Measurements from ENCODE around the gene FNBP1L. TPM values are rescaled to one million over a fixed set of nuclear protein-coding genes. Genes with fewer than 3 reads are reported as not detected.
"Not testable (repeated sequence)": the region's sequence is repeated elsewhere in the genome, so short reads cannot be mapped to it uniquely, and the experiment has no call there.

Gene FNBP1L
- total and polyA plus RNA-seq, 3 donors from 2014 or later, result 21.9 to 54.4 (median 46.5) TPM

GRCh38 chr1:93546162-93546863 lies 98.4 kb downstream of the FNBP1L start:
- WGBS, 2 donors, result 77 to 88% methylated on average over 3 of the region's 3 CpGs
- Histone ChIP-seq H3K9me3 (no peaks in the 10 kb centered on the region), H3K27ac (no peak overlapping the region), H3K36me3 (ENCODE audit: low read depth, missing control alignments) (no peaks in the 10 kb centered on the region), H3K4me1 (no peaks in the 10 kb centered on the region), H3K27me3 (no peaks in the 10 kb centered on the region), H3K4me3 (no peak overlapping the region)
- DNase-seq, result no peak
- no peak for TF ChIP-seq POLR2A (IDR thresholded peaks at IDR 0.05)
- TF ChIP-seq CTCF (IDR thresholded peaks at IDR 0.05), result no peak
- intact Hi-C loops (cut with DNase I; ENCODE audit: low total_unique reads), result no loop called here

- H3K4me3 ChIP-seq, result no peak overlapping the region
- intact Hi-C loops (cut with DNase I; ENCODE audit: low total_unique reads), result no loop called here
- no peak for DNase-seq
- peaks cover 7% of the 10 kb centered on the region for H3K4me1 ChIP-seq
- H3K27me3 ChIP-seq, result no peaks in the 10 kb centered on the region
- H3K9me3 ChIP-seq, result no peaks in the 10 kb centered on the region
- no peak for TF ChIP-seq POLR2A (IDR thresholded peaks at IDR 0.05)
- no peak for TF ChIP-seq CTCF (IDR thresholded peaks at IDR 0.05)
- no peak overlapping the region for H3K27ac ChIP-seq
- WGBS, 2 donors, result 84 to 90% methylated on average over 1 of the region's 1 CpG
- H3K36me3 ChIP-seq (ENCODE audit: low read depth, missing control alignments), result no peaks in the 10 kb centered on the region
These were observed 101.2 kb downstream of the FNBP1L start for GRCh38 chr1:93549131-93549530.

- H3K36me3 ChIP-seq (ENCODE audit: low read depth, missing control alignments), result no peaks in the 10 kb centered on the region
- no peaks in the 10 kb centered on the region for H3K9me3 ChIP-seq
- intact Hi-C loops (cut with DNase I; ENCODE audit: low total_unique reads), result no loop called here
These were observed 101.9 kb downstream of the FNBP1L start for GRCh38 chr1:93549811-93550210.

GRCh38 chr1:93552741-93553455 lies 105.0 kb downstream of the FNBP1L start:
- peak overlapping the region; percentile 12 to 58 for H3K27ac ChIP-seq
- TF ChIP-seq POLR2A (IDR thresholded peaks at IDR 0.05), result no peak
- TF ChIP-seq CTCF (IDR thresholded peaks at IDR 0.05), result no peak
- 58 to 73% methylated on average over 9 of the region's 9 CpGs for WGBS, 2 donors
- H3K27me3 ChIP-seq, result no peaks in the 10 kb centered on the region
- peaks cover 15% of the 10 kb centered on the region for H3K4me1 ChIP-seq
- intact Hi-C loops (cut with DNase I; ENCODE audit: low total_unique reads), result no loop called here
- peak; percentile 55 for DNase-seq
- no peak overlapping the region for H3K4me3 ChIP-seq
- H3K36me3 ChIP-seq (ENCODE audit: low read depth, missing control alignments), result no peaks in the 10 kb centered on the region
- H3K9me3 ChIP-seq, result no peaks in the 10 kb centered on the region

More at GRCh38 chr1:93549811-93550210, 101.9 kb downstream of the FNBP1L start:
- DNase-seq, result no peak
- Histone ChIP-seq H3K27me3 (no peaks in the 10 kb centered on the region), H3K4me1 (peaks cover 14% of the 10 kb centered on the region), H3K4me3 (no peak overlapping the region), H3K27ac (no peak overlapping the region)
- TF ChIP-seq POLR2A (IDR thresholded peaks at IDR 0.05), result no peak
- no peak for TF ChIP-seq CTCF (IDR thresholded peaks at IDR 0.05)
- 84 to 85% methylated on average over 4 of the region's 4 CpGs for WGBS, 2 donors

- H3K9me3 ChIP-seq, result not testable (repeated sequence)
- H3K4me1 ChIP-seq, result peaks cover 15% of the 10 kb centered on the region
These were observed 106.1 kb downstream of the FNBP1L start for GRCh38 chr1:93553886-93554490.

More at GRCh38 chr1:93553886-93554490, 106.1 kb downstream of the FNBP1L start:
- intact Hi-C loops (cut with DNase I; ENCODE audit: low total_unique reads); H3K27me3 ChIP-seq; H3K4me3 ChIP-seq; H3K36me3 ChIP-seq (ENCODE audit: low read depth, missing control alignments); DNase-seq: not testable (repeated sequence)
- H3K27ac ChIP-seq, result peak overlapping the region in 1 of 2 donors; percentile 47
- WGBS, 2 donors, result 37 to 53% methylated on average over 4 of the region's 4 CpGs

All from testis (tissue), 3 donors.